ENCODE measurements around the gene ANKS1B. TPM values are rescaled to one million over a fixed set of nuclear protein-coding genes. Genes with fewer than 3 reads are reported as not detected.

The ANKS1B gene
- total RNA-seq, 1 experiment from 2014 or later = 0.61 TPM

DNA sequence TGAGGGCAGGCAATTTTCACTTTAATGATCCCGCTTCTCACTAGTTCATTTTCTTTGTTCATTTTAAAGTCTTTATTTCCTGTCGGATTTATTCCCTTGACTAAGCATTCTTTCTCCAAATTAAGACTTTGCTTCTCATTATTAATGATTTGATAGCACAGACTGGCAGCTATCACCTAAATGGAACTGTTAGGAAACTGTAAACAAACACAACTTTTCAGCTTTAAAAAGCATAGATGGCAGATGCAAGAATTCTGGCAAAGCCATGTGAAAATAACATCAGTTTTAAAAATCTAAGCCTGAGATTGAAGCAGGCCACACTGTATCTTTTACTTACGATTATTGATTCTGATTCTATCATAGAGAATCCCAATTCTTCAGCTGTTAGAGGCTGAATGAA, 225.7 kb downstream of the ANKS1B start:
- POLR2A ChIA-PET = no interaction called here
- no peaks in the 10 kb centered on the region for H3K9me3 Mint-ChIP-seq (ENCODE audit: unreplicated experiment)
- no peak overlapping the region for H3K4me3 Mint-ChIP-seq (ENCODE audit: unreplicated experiment)
- H3K9me3 ChIP-seq = no peaks in the 10 kb centered on the region
- H3K4me3 ChIP-seq (ENCODE audit: low read depth, low read length) = no peak overlapping the region
- no peaks in the 10 kb centered on the region for H3K4me1 Mint-ChIP-seq (ENCODE audit: low read depth, unreplicated experiment)
- CTCF ChIA-PET = no interaction called here
- H3K27me3 ChIP-seq (replicated peaks; ENCODE audit: control insufficient read depth, insufficient read depth, low read length) = no peaks in the 10 kb centered on the region
- TF ChIP-seq, protein P1, sequence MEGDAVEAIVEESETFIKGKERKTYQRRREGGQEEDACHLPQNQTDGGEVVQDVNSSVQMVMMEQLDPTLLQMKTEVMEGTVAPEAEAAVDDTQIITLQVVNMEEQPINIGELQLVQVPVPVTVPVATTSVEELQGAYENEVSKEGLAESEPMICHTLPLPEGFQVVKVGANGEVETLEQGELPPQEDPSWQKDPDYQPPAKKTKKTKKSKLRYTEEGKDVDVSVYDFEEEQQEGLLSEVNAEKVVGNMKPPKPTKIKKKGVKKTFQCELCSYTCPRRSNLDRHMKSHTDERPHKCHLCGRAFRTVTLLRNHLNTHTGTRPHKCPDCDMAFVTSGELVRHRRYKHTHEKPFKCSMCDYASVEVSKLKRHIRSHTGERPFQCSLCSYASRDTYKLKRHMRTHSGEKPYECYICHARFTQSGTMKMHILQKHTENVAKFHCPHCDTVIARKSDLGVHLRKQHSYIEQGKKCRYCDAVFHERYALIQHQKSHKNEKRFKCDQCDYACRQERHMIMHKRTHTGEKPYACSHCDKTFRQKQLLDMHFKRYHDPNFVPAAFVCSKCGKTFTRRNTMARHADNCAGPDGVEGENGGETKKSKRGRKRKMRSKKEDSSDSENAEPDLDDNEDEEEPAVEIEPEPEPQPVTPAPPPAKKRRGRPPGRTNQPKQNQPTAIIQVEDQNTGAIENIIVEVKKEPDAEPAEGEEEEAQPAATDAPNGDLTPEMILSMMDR (IDR thresholded peaks at IDR 0.05; ENCODE audit: insufficient read depth in 1 of 2, low read depth in 1 of 2, low read length in 1 of 2, severe bottlenecking in 1 of 2, unreplicated experiment in 1 of 2) = no peak
- intact Hi-C loops (cut with micrococcal nuclease; ENCODE audit: unreplicated experiment) = no loop called here
- H3K27me3 Mint-ChIP-seq (ENCODE audit: insufficient read depth, unreplicated experiment) = peaks cover 44% of the 10 kb centered on the region
- no peaks in the 10 kb centered on the region for H3K36me3 ChIP-seq (ENCODE audit: control insufficient read depth, insufficient read depth, low read length)
- H3K4me1 ChIP-seq = no peaks in the 10 kb centered on the region
- BruUV-seq (replicated peaks) = no TSS peak
- DNase-seq = no peak
- no peak overlapping the region for H3K27ac Mint-ChIP-seq (ENCODE audit: unreplicated experiment)
- H3K36me3 Mint-ChIP-seq (ENCODE audit: insufficient read depth, unreplicated experiment) = no peaks in the 10 kb centered on the region

- no peaks in the 10 kb centered on the region for H3K4me1 Mint-ChIP-seq (ENCODE audit: low read depth, unreplicated experiment)
- H3K4me3 Mint-ChIP-seq (ENCODE audit: unreplicated experiment) = no peak overlapping the region
- no peak for DNase-seq
- H3K4me3 ChIP-seq (ENCODE audit: low read depth, low read length) = no peak overlapping the region
- no peaks in the 10 kb centered on the region for H3K36me3 Mint-ChIP-seq (ENCODE audit: insufficient read depth, unreplicated experiment)
- H3K27ac Mint-ChIP-seq (ENCODE audit: unreplicated experiment) = no peak overlapping the region
- H3K4me1 ChIP-seq = no peaks in the 10 kb centered on the region
- TF ChIP-seq, protein P1 (IDR thresholded peaks at IDR 0.05; ENCODE audit: insufficient read depth in 1 of 2, low read depth in 1 of 2, low read length in 1 of 2, severe bottlenecking in 1 of 2, unreplicated experiment in 1 of 2) = no peak
- intact Hi-C loops (cut with micrococcal nuclease; ENCODE audit: unreplicated experiment) = no loop called here
- H3K9me3 Mint-ChIP-seq (ENCODE audit: unreplicated experiment) = no peaks in the 10 kb centered on the region
- CTCF ChIA-PET = no interaction called here
- H3K27me3 Mint-ChIP-seq (ENCODE audit: insufficient read depth, unreplicated experiment) = peaks cover 20% of the 10 kb centered on the region
- BruUV-seq (replicated peaks) = no TSS peak
- H3K36me3 ChIP-seq (ENCODE audit: control insufficient read depth, insufficient read depth, low read length) = no peaks in the 10 kb centered on the region
- POLR2A ChIA-PET = no interaction called here
- H3K27me3 ChIP-seq (replicated peaks; ENCODE audit: control insufficient read depth, insufficient read depth, low read length) = no peaks in the 10 kb centered on the region
- H3K9me3 ChIP-seq = no peaks in the 10 kb centered on the region
Observed at GRCh38 chr12:99752740-99753139, 232.0 kb downstream of the ANKS1B start.

DNA sequence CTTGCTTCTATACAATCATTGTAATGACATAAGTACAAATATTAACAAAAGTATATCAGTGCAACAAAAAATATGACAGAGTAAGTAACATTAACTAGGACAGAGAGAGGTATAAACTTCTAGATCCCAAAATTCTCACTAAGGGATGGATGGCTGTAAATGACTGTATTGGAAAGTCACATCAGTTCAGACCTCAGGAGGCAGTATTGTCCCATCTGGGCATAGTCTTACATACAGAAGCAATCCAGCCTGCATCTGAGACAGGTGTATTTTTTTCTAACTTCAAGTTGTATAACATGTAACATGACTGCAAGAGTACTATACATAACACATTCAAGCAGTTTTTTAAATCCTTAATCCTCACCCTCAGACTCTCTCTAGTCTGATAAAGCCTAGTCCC, 238.2 kb downstream of the ANKS1B start:
- H3K27me3 Mint-ChIP-seq (ENCODE audit: insufficient read depth, unreplicated experiment) = no peaks in the 10 kb centered on the region
- Histone ChIP-seq H3K36me3 (ENCODE audit: control insufficient read depth, insufficient read depth, low read length) (no peaks in the 10 kb centered on the region), H3K4me3 (ENCODE audit: low read depth, low read length) (no peak overlapping the region), H3K9me3 (no peaks in the 10 kb centered on the region), H3K4me1 (no peaks in the 10 kb centered on the region), H3K27me3 (replicated peaks; ENCODE audit: control insufficient read depth, insufficient read depth, low read length) (no peaks in the 10 kb centered on the region)
- TF ChIP-seq, protein P1 (IDR thresholded peaks at IDR 0.05; ENCODE audit: insufficient read depth in 1 of 2, low read depth in 1 of 2, low read length in 1 of 2, severe bottlenecking in 1 of 2, unreplicated experiment in 1 of 2) = no peak
- no peaks in the 10 kb centered on the region for H3K9me3 Mint-ChIP-seq (ENCODE audit: unreplicated experiment)
- H3K4me3 Mint-ChIP-seq (ENCODE audit: unreplicated experiment) = no peak overlapping the region
- no peaks in the 10 kb centered on the region for H3K36me3 Mint-ChIP-seq (ENCODE audit: insufficient read depth, unreplicated experiment)
- POLR2A ChIA-PET = no interaction called here
- CTCF ChIA-PET = no interaction called here
- DNase-seq = no peak
- BruUV-seq (replicated peaks) = no TSS peak
- no peak overlapping the region for H3K27ac Mint-ChIP-seq (ENCODE audit: unreplicated experiment)
- intact Hi-C loops (cut with micrococcal nuclease; ENCODE audit: unreplicated experiment) = no loop called here
- H3K4me1 Mint-ChIP-seq (ENCODE audit: low read depth, unreplicated experiment) = no peaks in the 10 kb centered on the region

Data from Caco-2 (cell line).